OCI-LY3 (cell line): ENCODE data around the gene MYO5B.

Source experiments
- H2AFZ ChIP-seq: fragments of 200-600, 300-600 bp; shearing (Covaris generic); 2 replicates; pipeline ENCODE4 v1.6.0; 2014; ENCODE audit warnings: antibody characterized with exemption, low read depth, low read length
- H3K27ac ChIP-seq: fragments of 200-600, 300-600 bp; sonication (generic); 2 replicates; pipeline ENCODE4 v1.5.1; 2014; ENCODE audit warnings: mild to moderate bottlenecking, low read length, moderate library complexity, mixed read lengths
- H3K27me3 ChIP-seq: fragments of 200-600, 300-600 bp; sonication (generic); 2 replicates; pipeline ENCODE4 v1.6.1; 2014; ENCODE audit warnings: low read depth, low read length, mixed read lengths
- H3K36me3 ChIP-seq: fragments of 200-600, 300-600 bp; sonication (generic); replicated peaks from 2 replicates; pipeline ENCODE3; 2014; ENCODE audit warnings: low read depth, low read length, mixed read lengths
- H3K4me1 ChIP-seq: fragments of 300-600, 200-600 bp; sonication (generic); 2 replicates; pipeline ENCODE4 v1.6.1; 2014; ENCODE audit warnings: low read length, mixed read lengths
- H3K4me2 ChIP-seq: fragments of 200-600, 300-600 bp; sonication (generic); 2 replicates; pipeline ENCODE4 v1.6.1; 2014; ENCODE audit warnings: low read length, mixed read lengths
- H3K4me3 ChIP-seq: fragments of 300-600, 200-600 bp; sonication (generic); 2 replicates; pipeline ENCODE4 v1.5.1; 2014; ENCODE audit warnings: antibody characterized with exemption, mild to moderate bottlenecking, low read length, moderate library complexity
- H3K79me2 ChIP-seq: fragments of 300-600, 200-600 bp; shearing (Covaris generic); 2 replicates; pipeline ENCODE4 v1.6.1; 2014; ENCODE audit warnings: mild to moderate bottlenecking, low read length, mixed read lengths
- H3K9ac ChIP-seq: fragments of 300-600, 200-600 bp; shearing (Covaris generic); 2 replicates; pipeline ENCODE4 v1.6.0; 2014; ENCODE audit warnings: mild to moderate bottlenecking, low read length, moderate library complexity
- H3K9me3 ChIP-seq: fragments of 200-600, 300-600 bp; shearing (Covaris generic); 2 replicates; pipeline ENCODE4 v1.6.1; 2014; ENCODE audit warnings: low read length, mixed read lengths; ENCODE audit not compliant: insufficient read depth
- H4K20me1 ChIP-seq: fragments of 200-600, 300-600 bp; sonication (generic); 2 replicates; pipeline ENCODE4 v1.6.1; 2016; ENCODE audit warnings: low read length, mixed read lengths; ENCODE audit not compliant: insufficient read depth
- CTCF ChIP-seq: fragments of 200-600, 300-600 bp; sonication (generic); IDR thresholded peaks from 2 replicates; pipeline ENCODE4 v1.5.1; 2014; ENCODE audit warnings: antibody characterized with exemption, low read length, low read depth
- EZH2phosphoT487 ChIP-seq: fragments of 200-600 bp; shearing (Covaris generic); IDR thresholded peaks from 2 replicates; pipeline ENCODE4 v1.6.1; 2018; ENCODE audit warnings: antibody characterized with exemption, mixed run types, low read depth

MYO5B gene

DNA sequence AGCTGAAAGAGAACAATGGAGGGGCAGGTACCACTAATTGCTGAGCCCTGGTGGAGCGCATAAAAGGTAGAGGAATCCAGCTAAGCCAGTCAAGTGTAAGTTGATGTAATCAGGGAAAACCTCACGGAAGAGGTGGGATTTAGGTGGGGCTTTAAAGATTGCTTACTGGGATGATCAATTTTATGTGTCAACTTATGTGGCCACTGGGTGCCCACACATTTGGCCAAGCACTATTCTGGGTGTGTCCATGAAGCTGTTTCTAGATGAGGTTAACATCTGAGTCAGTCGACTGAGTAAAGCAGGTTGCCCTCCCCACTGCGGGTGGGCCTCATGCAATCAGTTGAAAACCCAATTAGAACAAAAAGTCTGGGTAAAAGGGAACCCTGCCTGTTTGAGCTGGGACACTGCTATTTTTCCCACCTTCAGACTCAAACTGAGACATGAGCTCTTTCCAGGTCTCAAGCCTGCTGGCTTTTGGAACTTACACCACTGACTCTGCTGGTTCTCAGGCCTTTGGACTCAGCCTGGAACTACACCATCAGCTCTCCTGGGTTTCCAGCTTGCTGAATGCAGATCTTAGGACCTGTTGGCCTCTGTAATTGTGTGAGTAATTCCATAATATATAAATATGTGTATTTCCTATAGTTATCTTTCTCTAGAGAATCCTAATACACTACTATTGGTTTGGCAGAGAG, 67.3 kb downstream of the MYO5B start:
- no peak overlapping the region for H3K9ac ChIP-seq
- no peaks in the 10 kb centered on the region for H3K9me3 ChIP-seq
- TF ChIP-seq CTCF (no peak), EZH2phosphoT487 (no peak)
- no peak overlapping the region for H3K4me3 ChIP-seq
- no peak overlapping the region for H3K27ac ChIP-seq
- H3K4me2 ChIP-seq: no peak overlapping the region
- H3K27me3 ChIP-seq: peaks cover 15% of the 10 kb centered on the region; the same call in 1 of the 2 replicates
- H3K4me1 ChIP-seq: peaks cover 17% of the 10 kb centered on the region
- H3K79me2 ChIP-seq: no peaks in the 10 kb centered on the region
- H2AFZ ChIP-seq: no peak overlapping the region
- H3K36me3 ChIP-seq: no peaks in the 10 kb centered on the region
- no peaks in the 10 kb centered on the region for H4K20me1 ChIP-seq

GRCh38 chr18:50126471-50126870, 68.5 kb downstream of the MYO5B start:
- H3K4me3 ChIP-seq: no peak overlapping the region
- no peak for TF ChIP-seq CTCF
- TF ChIP-seq EZH2phosphoT487: no peak
- no peaks in the 10 kb centered on the region for H4K20me1 ChIP-seq
- H2AFZ ChIP-seq: no peak overlapping the region
- H3K27me3 ChIP-seq: peaks cover 15% of the 10 kb centered on the region; the same call in 1 of the 2 replicates
- H3K4me2 ChIP-seq: no peak overlapping the region
- no peaks in the 10 kb centered on the region for H3K36me3 ChIP-seq
- no peak overlapping the region for H3K27ac ChIP-seq
- no peak overlapping the region for H3K9ac ChIP-seq
- H3K79me2 ChIP-seq: no peaks in the 10 kb centered on the region
- no peaks in the 10 kb centered on the region for H3K9me3 ChIP-seq
- peaks cover 11% of the 10 kb centered on the region for H3K4me1 ChIP-seq

DNA sequence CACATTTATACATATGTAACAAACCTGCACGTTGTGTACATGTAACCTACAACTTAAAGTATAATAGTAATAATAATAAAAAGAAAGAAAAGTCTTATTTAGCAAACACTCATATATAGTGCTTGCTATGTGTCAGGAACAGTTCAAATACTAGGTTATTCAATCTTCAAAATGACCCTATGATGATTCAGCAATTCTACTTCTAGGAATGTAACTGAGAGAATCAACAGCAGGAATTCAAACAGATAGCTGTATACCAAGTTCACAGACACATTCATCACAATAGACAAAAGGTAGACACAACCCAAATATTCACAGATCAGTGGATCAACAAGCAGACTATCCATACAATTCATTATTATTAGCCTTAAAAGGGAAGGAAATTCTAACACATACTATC, 69.5 kb downstream of the MYO5B start:
- H3K79me2 ChIP-seq: no peaks in the 10 kb centered on the region
- TF ChIP-seq EZH2phosphoT487 (no peak), CTCF (no peak)
- no peaks in the 10 kb centered on the region for H4K20me1 ChIP-seq
- no peak overlapping the region for H3K27ac ChIP-seq
- H3K9ac ChIP-seq: no peak overlapping the region
- peaks cover 8% of the 10 kb centered on the region; the same call in 1 of the 2 replicates for H3K4me1 ChIP-seq
- no peak overlapping the region for H2AFZ ChIP-seq
- peaks cover 15% of the 10 kb centered on the region; the same call in 1 of the 2 replicates for H3K27me3 ChIP-seq
- no peaks in the 10 kb centered on the region for H3K9me3 ChIP-seq
- no peak overlapping the region for H3K4me3 ChIP-seq
- H3K4me2 ChIP-seq: no peak overlapping the region
- no peaks in the 10 kb centered on the region for H3K36me3 ChIP-seq

- Histone ChIP-seq H3K27ac (no peak overlapping the region), H3K4me2 (no peak overlapping the region), H4K20me1 (no peaks in the 10 kb centered on the region), H3K4me1 (no peaks in the 10 kb centered on the region), H2AFZ (no peak overlapping the region), H3K27me3 (peaks cover 9% of the 10 kb centered on the region), H3K4me3 (no peak overlapping the region), H3K36me3 (no peaks in the 10 kb centered on the region), H3K79me2 (no peaks in the 10 kb centered on the region), H3K9ac (no peak overlapping the region), H3K9me3 (no peaks in the 10 kb centered on the region)
- TF ChIP-seq CTCF: no peak
- TF ChIP-seq EZH2phosphoT487: no peak
Observed at GRCh38 chr18:50119296-50119695, 75.7 kb downstream of the MYO5B start.
